Mucosa of descending colon (tissue), 3 donors: ENCODE results near the gene LRRC61. TPM values are rescaled to one million over a fixed set of nuclear protein-coding genes. Genes with fewer than 3 reads are reported as not detected.
A peak's percentile ranks its signal among the peaks of the same experiment; 100 is the strongest.
"Not testable (repeated sequence)": the region's sequence is repeated elsewhere in the genome, so short reads cannot be mapped to it uniquely, and the experiment has no call there.

Source experiments
- ATAC-seq: fragments of 200-7000 bp; cut with Tn5 transposase; one replicate; pipeline ENCODE4 v1.9.1; 2020; ENCODE audit warnings: mild to moderate bottlenecking, moderate library complexity
- DNase-seq, 3 donors: peaks; one replicate each; pipeline ENCODE4 v3.0.0-alpha.2; 2020
- H3K36me3 ChIP-seq: fragments of 200-600 bp; one replicate; pipeline ENCODE4 v1.8.0; 2021; ENCODE audit warnings: low read depth, mild to moderate bottlenecking
- H3K4me1 ChIP-seq: fragments of 200-600 bp; one replicate; pipeline ENCODE4 v1.8.0; 2021; ENCODE audit warnings: low read depth, mild to moderate bottlenecking
- H3K4me3 ChIP-seq: fragments of 200-600 bp; one replicate; pipeline ENCODE4 v1.8.0; 2021; ENCODE audit warnings: mild to moderate bottlenecking
- H3K9me3 ChIP-seq: fragments of 200-600 bp; one replicate; pipeline ENCODE4 v1.8.0; 2021; ENCODE audit warnings: mild to moderate bottlenecking
- CTCF ChIP-seq: fragments of 200-600 bp; IDR thresholded peaks from one replicate; pipeline ENCODE4 v1.8.0; 2022; ENCODE audit warnings: antibody characterized with exemption, mild to moderate bottlenecking
- intact Hi-C, 2 donors: fragments of 100-400 bp; cut with DNase I in 1 of 2; cut with micrococcal nuclease in 1 of 2; formaldehyde crosslinking; loops; one replicate each; pipeline versions ENCODE4 v1.11.0 to v1.11.1; 2022; cut with DNase I, micrococcal nuclease
- total RNA-seq, 3 donors: library from RNA; stranded (reverse); fragmentation: NEBNext Ultra II Directional in 2 of 3; extraction: Animal tissue kit (Norgen Biotek cat#: 25700) in 2 of 3; gene quantifications; one replicate each; pipeline versions ENCODE4 v1.2.1 to v1.2.4, GENCODE V29; 2021 to 2023
- donor health status: DM: no; HTN: no; CAD: no; lungs with moderate emphysema.
- donor health status: DM: no; HTN: no; CAD: no.
- donor health status: DM: no; HTN: yes; CAD: no.

Gene LRRC61
- total RNA-seq, 3 donors from 2014 or later = 11.8 to 14.5 (median 14.5) TPM

GRCh38 chr7:150285849-150286754 lies 37.1 kb upstream of the LRRC61 start:
- H3K9me3 ChIP-seq, H3K36me3 ChIP-seq, intact Hi-C loops, H3K4me3 ChIP-seq, H3K4me1 ChIP-seq: not testable (repeated sequence)
- DNase-seq = peak in 1 of 3 donors; percentile 35
- peak; percentile 85 for ATAC-seq
- TF ChIP-seq CTCF = peak; percentile 39

- H3K9me3 ChIP-seq, ATAC-seq, H3K4me1 ChIP-seq, H3K36me3 ChIP-seq, intact Hi-C loops, H3K4me3 ChIP-seq, DNase-seq: not testable (repeated sequence)
These were observed 35.3 kb upstream of the LRRC61 start for GRCh38 chr7:150287815-150288214.

GRCh38 chr7:150288816-150289215 lies 34.3 kb upstream of the LRRC61 start:
- H3K9me3 ChIP-seq, ATAC-seq, H3K4me1 ChIP-seq, H3K36me3 ChIP-seq, intact Hi-C loops, DNase-seq, H3K4me3 ChIP-seq: not testable (repeated sequence)

GRCh38 chr7:150290317-150290716 lies 32.8 kb upstream of the LRRC61 start:
- DNase-seq, H3K36me3 ChIP-seq, H3K4me1 ChIP-seq, intact Hi-C loops, ATAC-seq, H3K4me3 ChIP-seq, H3K9me3 ChIP-seq: not testable (repeated sequence)

- H3K4me3 ChIP-seq, H3K36me3 ChIP-seq, DNase-seq, intact Hi-C loops, H3K4me1 ChIP-seq, H3K9me3 ChIP-seq, ATAC-seq: not testable (repeated sequence)
These were observed 28.1 kb upstream of the LRRC61 start for GRCh38 chr7:150295027-150295426.

GRCh38 chr7:150295614-150296013 lies 27.5 kb upstream of the LRRC61 start:
- peak; percentile 26 for ATAC-seq
- not testable (repeated sequence) for DNase-seq

GRCh38 chr7:150296802-150297201 lies 26.4 kb upstream of the LRRC61 start:
- not testable (repeated sequence) for ATAC-seq, H3K4me3 ChIP-seq, DNase-seq

More at GRCh38 chr7:150295614-150296013, 27.5 kb upstream of the LRRC61 start:
- H3K4me3 ChIP-seq, H3K4me1 ChIP-seq, H3K36me3 ChIP-seq, H3K9me3 ChIP-seq, intact Hi-C loops: not testable (repeated sequence)

GRCh38 chr7:150297978-150298377 lies 25.2 kb upstream of the LRRC61 start:
- H3K4me1 ChIP-seq, DNase-seq, intact Hi-C loops, H3K36me3 ChIP-seq, H3K4me3 ChIP-seq, ATAC-seq, H3K9me3 ChIP-seq: not testable (repeated sequence)

More at GRCh38 chr7:150296802-150297201, 26.4 kb upstream of the LRRC61 start:
- H3K9me3 ChIP-seq, H3K4me1 ChIP-seq, H3K36me3 ChIP-seq, intact Hi-C loops: not testable (repeated sequence)

- ATAC-seq = peak; percentile 39
- DNase-seq, intact Hi-C loops, H3K4me3 ChIP-seq, H3K4me1 ChIP-seq, H3K9me3 ChIP-seq, H3K36me3 ChIP-seq: not testable (repeated sequence)
These were observed 20.2 kb upstream of the LRRC61 start for GRCh38 chr7:150302908-150303310.

GRCh38 chr7:150304499-150305258 lies 18.5 kb upstream of the LRRC61 start:
- peak; percentile 23 for ATAC-seq
- H3K4me1 ChIP-seq, H3K36me3 ChIP-seq, intact Hi-C loops, H3K4me3 ChIP-seq, H3K9me3 ChIP-seq, DNase-seq: not testable (repeated sequence)

- H3K36me3 ChIP-seq, DNase-seq, H3K4me1 ChIP-seq, ATAC-seq, H3K9me3 ChIP-seq, H3K4me3 ChIP-seq, intact Hi-C loops: not testable (repeated sequence)
These were observed 17.8 kb upstream of the LRRC61 start for GRCh38 chr7:150305259-150305902.

- DNase-seq, intact Hi-C loops, H3K4me3 ChIP-seq, H3K4me1 ChIP-seq, H3K9me3 ChIP-seq, H3K36me3 ChIP-seq, ATAC-seq: not testable (repeated sequence)
These were observed 17.3 kb upstream of the LRRC61 start for GRCh38 chr7:150305903-150306284.

GRCh38 chr7:150306377-150306776 lies 16.8 kb upstream of the LRRC61 start:
- intact Hi-C loops, DNase-seq, ATAC-seq, H3K9me3 ChIP-seq, H3K36me3 ChIP-seq, H3K4me1 ChIP-seq, H3K4me3 ChIP-seq: not testable (repeated sequence)
